Astrocyte (in vitro differentiated cells and primary cell): ENCODE data around the gene EXOSC5. TPM values are rescaled to one million over a fixed set of nuclear protein-coding genes. Genes with fewer than 3 reads are reported as not detected.

Experiments used
- DNase-seq: peaks from one replicate; pipeline ENCODE4 v3.0.0-alpha.2; 2010; ENCODE audit warnings: low read depth
- FAIRE-seq: peaks from 2 replicates; lab custom pipeline; 2011; peaks lifted over from hg19 to GRCh38; lab: Jason Lieb, UNC
- H2AFZ ChIP-seq: 2 replicates; pipeline ENCODE4 v1.6.0; 2012; ENCODE audit warnings: low read depth, low read length, inconsistent platforms
- H3K27ac ChIP-seq: 2 replicates; pipeline ENCODE4 v1.5.1; 2011; ENCODE audit warnings: low read depth, low read length, inconsistent platforms
- H3K27me3 ChIP-seq: 2 replicates; pipeline ENCODE4 v1.6.0; 2011; ENCODE audit warnings: low read length, inconsistent platforms; ENCODE audit not compliant: insufficient read depth
- H3K36me3 ChIP-seq: 2 replicates; pipeline ENCODE4 v1.5.1; 2011; ENCODE audit warnings: low read length, inconsistent platforms; ENCODE audit not compliant: insufficient read depth
- H3K4me1 ChIP-seq: 2 replicates; pipeline ENCODE4 v1.5.1; 2011; ENCODE audit warnings: low read length, inconsistent platforms; ENCODE audit not compliant: insufficient read depth
- H3K4me2 ChIP-seq: 2 replicates; pipeline ENCODE4 v1.6.0; 2012; ENCODE audit warnings: low read length, inconsistent platforms
- H3K4me3 ChIP-seq: 2 replicates; pipeline ENCODE4 v1.5.1; 2011; ENCODE audit warnings: low read depth, mild to moderate bottlenecking, low read length, inconsistent platforms; ENCODE audit not compliant: insufficient read depth
- H3K79me2 ChIP-seq: 2 replicates; pipeline ENCODE4 v1.6.0; 2012; ENCODE audit warnings: mild to moderate bottlenecking, low read length, inconsistent platforms; ENCODE audit not compliant: insufficient read depth
- H3K9ac ChIP-seq: 2 replicates; pipeline ENCODE4 v1.6.0; 2012; ENCODE audit warnings: mild to moderate bottlenecking, low read length, inconsistent platforms
- H3K9me3 ChIP-seq: 2 replicates; pipeline ENCODE4 v1.5.1; 2012; ENCODE audit warnings: low read depth, mild to moderate bottlenecking, low read length, inconsistent platforms; ENCODE audit not compliant: insufficient read depth
- H4K20me1 ChIP-seq: 2 replicates; pipeline ENCODE4 v1.6.0; 2012; ENCODE audit warnings: low read length, inconsistent platforms; ENCODE audit not compliant: insufficient read depth
- H3K27ac Mint-ChIP-seq: one replicate; pipeline ENCODE4 v1.8.0; 2021; ENCODE audit warnings: mild to moderate bottlenecking, mixed read lengths; ENCODE audit not compliant: unreplicated experiment
- H3K27me3 Mint-ChIP-seq: one replicate; pipeline ENCODE4 v1.8.0; 2021; ENCODE audit warnings: low read depth, mixed read lengths; ENCODE audit not compliant: unreplicated experiment
- H3K36me3 Mint-ChIP-seq: one replicate; pipeline ENCODE4 v1.8.0; 2021; ENCODE audit warnings: low read depth, mixed read lengths; ENCODE audit not compliant: unreplicated experiment
- H3K4me1 Mint-ChIP-seq: one replicate; pipeline ENCODE4 v1.8.0; 2021; ENCODE audit warnings: low read depth, mixed read lengths; ENCODE audit not compliant: unreplicated experiment
- H3K4me3 Mint-ChIP-seq: one replicate; pipeline ENCODE4 v1.8.0; 2021; ENCODE audit warnings: mild to moderate bottlenecking, moderate library complexity, mixed read lengths; ENCODE audit not compliant: unreplicated experiment
- H3K9me3 Mint-ChIP-seq: one replicate; pipeline ENCODE4 v1.8.0; 2021; ENCODE audit warnings: mild to moderate bottlenecking, mixed read lengths; ENCODE audit not compliant: unreplicated experiment
- CTCF ChIP-seq: IDR thresholded peaks from 2 replicates; pipeline ENCODE4 v1.5.1; 2011; ENCODE audit warnings: low read depth, mild to moderate bottlenecking, inconsistent platforms, low read length, moderate library complexity; ENCODE audit not compliant: insufficient read depth
- EZH2 ChIP-seq: IDR thresholded peaks from 2 replicates; pipeline ENCODE4 v1.6.1; 2012; ENCODE audit warnings: mild to moderate bottlenecking, low read length, inconsistent platforms; ENCODE audit not compliant: insufficient read depth
- total RNA-seq: library from RNA; stranded (reverse); gene quantifications from 2 replicates; pipeline ENCODE4 v1.2.1, GENCODE V29; 2021

The EXOSC5 gene
- total RNA-seq, 1 donor from 2014 or later = 18.3 TPM

- H2AFZ ChIP-seq = peak overlapping the region; percentile 65
- no peak for TF ChIP-seq CTCF
- no peak for TF ChIP-seq EZH2
- H3K4me3 ChIP-seq = peak overlapping the region; percentile 93
- no peaks in the 10 kb centered on the region for H3K27me3 ChIP-seq
- no peaks in the 10 kb centered on the region for H4K20me1 ChIP-seq
- Mint-ChIP-seq H3K27me3 (no peaks in the 10 kb centered on the region), H3K4me1 (peaks cover 10% of the 10 kb centered on the region), H3K27ac (peak overlapping the region; percentile 98), H3K9me3 (no peaks in the 10 kb centered on the region), H3K36me3 (peaks cover 8% of the 10 kb centered on the region), H3K4me3 (peak overlapping the region; percentile 93)
- H3K79me2 ChIP-seq = peaks cover 35% of the 10 kb centered on the region
- no peaks in the 10 kb centered on the region for H3K36me3 ChIP-seq
- peak overlapping the region; percentile 98 for H3K9ac ChIP-seq
- H3K4me1 ChIP-seq = peaks cover 19% of the 10 kb centered on the region
- peak overlapping the region; percentile 85 for H3K4me2 ChIP-seq
- no peaks in the 10 kb centered on the region for H3K9me3 ChIP-seq
- peak overlapping the region; percentile 100 for H3K27ac ChIP-seq
- DNase-seq (no peak), FAIRE-seq (no peak)
Observed at GRCh38 chr19:41364524-41365391, 32.4 kb downstream of the EXOSC5 start.

DNA sequence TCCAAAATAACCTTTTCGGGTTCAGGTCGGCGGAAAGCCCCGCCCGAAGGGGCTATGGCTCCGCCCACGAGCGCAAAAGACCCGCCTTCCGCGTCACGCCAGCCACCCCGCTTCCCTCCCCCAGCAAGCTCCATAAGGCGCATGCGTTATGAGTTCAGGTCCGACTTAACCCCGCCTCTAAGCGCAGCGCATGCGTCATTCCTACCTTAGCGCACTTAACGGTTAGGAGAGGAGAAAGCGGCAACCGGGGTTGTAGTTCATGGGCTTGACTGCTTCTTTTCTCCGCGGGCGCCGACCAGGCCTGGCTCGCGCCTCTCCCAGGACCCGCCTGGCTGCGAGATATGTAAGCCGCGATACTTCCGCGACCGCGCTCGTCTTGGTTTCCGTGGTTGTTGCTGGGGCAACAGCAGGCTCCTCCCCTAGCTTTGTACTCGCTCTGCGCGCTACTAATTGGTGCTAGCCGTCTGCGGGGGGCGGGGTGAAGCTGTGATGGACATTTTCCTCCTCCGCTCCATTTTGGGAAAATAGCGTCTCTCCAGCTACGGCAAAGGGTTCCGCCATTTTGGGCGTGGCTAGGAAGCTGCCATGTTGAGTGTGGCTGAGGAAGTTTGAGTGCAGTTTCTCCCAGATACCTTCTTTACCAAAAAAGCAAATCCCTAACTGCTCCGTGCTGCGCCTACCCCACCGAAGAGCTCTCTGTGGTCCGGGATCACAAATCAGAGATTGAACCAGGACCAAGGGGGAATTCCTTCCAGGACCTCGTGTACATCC, 33.2 kb downstream of the EXOSC5 start, which contains the start of gene B9D2:
TSS of gene B9D2 (minus strand) at position 397 of the 771 bp plus-strand sequence. CDS start 630 bp downstream, outside the sequence.
- Mint-ChIP-seq H3K4me3 (peak within 1 kb of the TSS; percentile 93), H3K27me3 (no peaks in the 10 kb centered on the region), H3K4me1 (peaks cover 10% of the 10 kb centered on the region), H3K36me3 (peaks cover 10% of the 10 kb centered on the region), H3K9me3 (no peaks in the 10 kb centered on the region), H3K27ac (peak within 1 kb of the TSS; percentile 98)
- Histone ChIP-seq H3K36me3 (no peaks in the 10 kb centered on the region), H3K4me2 (peak within 1 kb of the TSS; percentile 85), H4K20me1 (no peaks in the 10 kb centered on the region), H3K79me2 (peaks cover 30% of the 10 kb centered on the region), H3K9ac (peak within 1 kb of the TSS; percentile 98), H3K4me1 (peaks cover 19% of the 10 kb centered on the region), H3K27me3 (no peaks in the 10 kb centered on the region), H3K4me3 (peak within 1 kb of the TSS; percentile 93), H3K27ac (peak within 1 kb of the TSS; percentile 100), H3K9me3 (no peaks in the 10 kb centered on the region), H2AFZ (peak within 1 kb of the TSS; percentile 97)
- TF ChIP-seq CTCF = no peak
- no peak for TF ChIP-seq EZH2
- DNase-seq (peak; percentile 92), FAIRE-seq (peak; percentile 49)
